GM19324 (cell line): ENCODE results near the gene TBC1D13.
"Not testable (repeated sequence)": the region's sequence is repeated elsewhere in the genome, so short reads cannot be mapped to it uniquely, and the experiment has no call there.

Source experiments
- ATAC-seq: cut with Tn5 transposase; IDR thresholded peaks from one replicate; pipeline ENCODE4 v1.9.1; 2021; ENCODE audit warnings: mild to moderate bottlenecking, moderate library complexity; ENCODE audit not compliant: unreplicated experiment, low FRiP score

The TBC1D13 gene, protein sequence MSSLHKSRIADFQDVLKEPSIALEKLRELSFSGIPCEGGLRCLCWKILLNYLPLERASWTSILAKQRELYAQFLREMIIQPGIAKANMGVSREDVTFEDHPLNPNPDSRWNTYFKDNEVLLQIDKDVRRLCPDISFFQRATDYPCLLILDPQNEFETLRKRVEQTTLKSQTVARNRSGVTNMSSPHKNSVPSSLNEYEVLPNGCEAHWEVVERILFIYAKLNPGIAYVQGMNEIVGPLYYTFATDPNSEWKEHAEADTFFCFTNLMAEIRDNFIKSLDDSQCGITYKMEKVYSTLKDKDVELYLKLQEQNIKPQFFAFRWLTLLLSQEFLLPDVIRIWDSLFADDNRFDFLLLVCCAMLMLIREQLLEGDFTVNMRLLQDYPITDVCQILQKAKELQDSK

DNA sequence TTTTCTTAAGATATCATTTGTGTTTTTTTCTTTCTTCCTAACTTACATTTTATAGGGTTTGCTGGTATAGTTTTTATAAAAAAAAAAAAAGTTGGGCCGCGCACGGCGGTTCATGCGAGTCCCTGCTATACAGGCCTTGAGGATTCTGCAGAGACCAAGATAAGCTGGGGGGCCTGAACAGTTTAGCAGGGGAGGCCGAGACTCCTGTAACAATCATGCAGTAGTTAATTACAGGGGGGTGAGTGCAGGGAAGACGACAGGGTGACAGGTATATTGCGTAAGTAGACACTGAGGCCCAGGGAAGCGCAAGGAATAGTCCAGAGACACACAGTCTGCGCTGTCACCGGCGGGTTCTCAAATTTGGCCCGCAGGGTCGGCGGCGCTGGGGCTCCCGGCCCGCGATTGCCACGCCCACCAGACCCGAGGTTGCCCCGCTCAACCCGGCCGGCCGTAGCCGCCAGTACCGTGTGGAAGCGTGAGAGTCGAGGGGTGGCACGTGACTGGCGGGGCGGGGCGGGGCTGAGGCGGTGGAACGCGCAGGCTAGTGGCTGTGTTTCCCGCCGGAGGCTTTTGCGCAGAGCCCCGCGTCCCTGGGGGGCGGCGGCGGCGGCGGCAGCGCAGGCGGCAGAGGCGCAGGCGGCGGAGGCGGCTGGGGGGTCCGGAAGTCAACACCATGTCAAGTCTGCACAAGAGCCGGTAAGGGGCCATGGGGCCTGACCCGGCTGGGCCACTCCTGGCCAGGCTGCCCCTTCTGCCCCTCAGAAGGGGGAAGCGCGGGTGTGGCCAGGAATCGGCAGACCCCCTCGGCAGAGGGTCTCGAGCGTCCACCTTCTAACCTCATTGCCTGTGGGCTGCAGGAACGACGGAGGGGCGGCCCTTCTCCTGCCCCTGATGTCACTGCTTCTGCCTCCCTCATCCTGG lies at the start of gene TBC1D13:
Gene TBC1D13, plus strand, starts transcription at position 573 of the 921 bp plus-strand sequence. Its CDS starts 101 bp downstream, at position 674.
- peak; percentile 82 for ATAC-seq

DNA sequence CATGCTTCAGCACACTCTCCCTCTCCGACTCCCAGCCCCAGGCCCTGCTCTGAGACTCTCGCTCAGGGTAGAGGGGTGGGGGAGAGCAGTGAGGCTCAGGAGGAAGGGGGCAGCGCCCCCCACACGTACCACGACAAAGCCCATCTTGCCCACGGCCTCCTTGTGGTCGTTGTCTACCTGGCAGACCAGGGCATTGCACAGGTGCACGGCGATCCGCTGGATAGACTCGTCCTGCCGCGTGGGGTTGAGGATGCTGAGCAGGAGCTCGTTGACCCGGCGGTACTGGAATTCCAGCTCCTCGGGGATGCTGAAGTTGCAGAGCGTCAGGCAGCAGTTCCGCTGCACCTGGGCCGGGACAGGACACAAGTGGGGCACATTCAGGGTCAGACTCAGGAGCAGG lies 44.7 kb upstream of the TBC1D13 start:
- no peak for ATAC-seq

DNA sequence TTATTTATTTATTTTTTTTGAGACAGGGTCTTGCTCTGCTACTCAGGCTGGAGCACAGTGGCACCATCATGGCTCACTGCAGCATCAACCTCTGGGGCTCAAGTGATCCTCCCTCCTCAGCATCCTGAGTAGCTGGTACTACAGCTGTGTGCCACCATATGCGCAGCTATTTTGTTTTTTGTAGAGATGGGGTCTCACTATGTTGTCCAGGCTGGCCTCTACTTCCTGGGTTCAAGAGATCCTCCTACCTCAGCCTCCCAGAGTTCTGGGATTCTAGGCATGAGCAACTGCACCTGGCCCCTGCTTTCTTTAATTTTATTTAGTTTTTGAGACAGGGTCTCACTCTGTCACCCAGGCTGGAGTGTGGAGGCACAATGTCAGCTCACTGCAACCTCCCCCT lies 43.6 kb upstream of the TBC1D13 start:
- ATAC-seq: no peak

DNA sequence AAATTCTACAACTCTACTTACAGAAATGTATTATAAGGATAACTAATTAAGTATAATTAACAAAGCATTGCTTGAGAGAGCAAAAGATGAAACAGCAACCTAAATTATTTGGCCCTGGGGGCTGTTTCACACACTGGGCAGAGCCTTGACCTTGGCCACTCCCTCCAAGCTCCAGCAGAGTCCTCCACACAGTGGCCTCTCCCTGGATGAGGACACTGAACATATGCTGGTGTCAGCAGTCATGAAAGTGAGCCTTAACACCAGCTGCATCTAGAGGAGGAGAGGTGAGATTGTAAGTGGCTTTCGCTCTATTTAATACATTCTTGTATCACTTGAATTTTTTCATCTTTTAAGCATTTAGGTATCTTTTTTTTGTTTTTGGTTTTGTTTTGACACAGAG lies 39.8 kb upstream of the TBC1D13 start:
- no peak for ATAC-seq

DNA sequence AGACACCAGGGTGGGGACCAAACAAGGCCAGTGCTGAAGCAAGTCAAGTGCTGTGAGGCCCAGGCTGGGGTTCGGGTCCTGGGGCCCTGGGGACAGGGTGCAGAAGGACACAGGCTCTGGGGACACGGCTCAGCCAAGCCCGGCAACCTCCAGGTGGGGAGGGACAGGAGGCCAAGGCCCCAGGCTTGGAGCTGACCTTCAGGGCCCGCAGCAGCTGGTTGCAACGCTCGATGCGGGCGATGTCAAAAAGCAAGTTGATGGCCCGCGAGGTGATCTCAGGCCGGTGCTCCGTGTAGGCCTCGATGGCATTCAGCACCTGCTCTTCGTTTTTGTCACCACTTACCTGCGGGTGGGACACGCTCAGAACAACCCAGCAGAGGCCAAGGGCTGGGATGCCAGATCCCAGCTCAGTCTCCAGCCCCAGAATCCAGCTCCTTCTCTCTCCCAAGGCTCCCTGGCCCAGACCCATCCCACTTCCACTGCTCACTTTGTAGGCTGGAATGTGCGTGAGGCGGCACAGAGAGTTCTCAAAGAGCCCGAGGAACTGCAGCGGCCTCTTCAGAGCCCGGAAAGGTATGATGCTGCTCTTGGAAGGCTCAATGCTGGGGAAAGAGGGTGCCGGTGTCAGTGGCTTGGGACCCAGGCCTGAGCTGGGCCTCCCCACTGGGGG lies 36.0 kb upstream of the TBC1D13 start:
- no peak for ATAC-seq

DNA sequence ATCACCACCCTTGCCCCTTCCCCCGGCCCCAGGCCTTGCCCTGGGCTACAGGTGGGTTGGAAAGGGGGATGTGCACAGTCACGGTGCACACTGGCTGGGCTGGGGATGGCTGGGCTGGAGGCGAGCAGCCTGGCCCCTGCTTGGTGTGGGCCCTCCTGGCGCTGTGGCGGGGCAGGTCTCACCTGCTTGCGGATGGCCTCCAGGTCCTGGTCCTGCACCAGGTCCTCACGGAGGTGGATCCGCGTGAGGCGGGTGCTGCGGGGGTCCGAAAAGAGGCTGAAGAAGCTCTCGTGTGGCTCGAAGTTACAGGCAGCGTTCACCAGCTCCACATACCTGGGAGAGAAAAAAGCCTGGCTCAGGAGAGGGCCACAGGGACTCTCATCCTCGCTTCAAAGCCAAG lies 33.4 kb upstream of the TBC1D13 start:
- ATAC-seq: no peak

DNA sequence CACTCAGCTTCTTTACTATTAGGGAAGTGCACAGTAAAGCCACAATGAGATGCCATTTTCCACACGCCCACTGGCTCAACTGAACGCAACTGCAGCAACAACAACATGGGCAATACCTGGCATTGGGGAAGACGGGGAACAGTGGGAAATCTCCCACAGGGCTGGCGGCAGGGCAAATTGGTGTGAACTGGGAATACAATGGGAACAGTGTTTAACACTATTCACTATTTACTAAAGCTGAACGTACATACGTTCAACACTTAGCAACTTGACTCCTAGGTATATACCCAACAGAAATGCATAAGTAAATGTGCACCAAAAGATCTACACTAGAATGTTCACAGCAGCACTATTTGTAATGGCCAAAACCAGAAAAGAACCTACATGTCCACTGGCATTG lies 29.5 kb upstream of the TBC1D13 start:
- no peak for ATAC-seq

DNA sequence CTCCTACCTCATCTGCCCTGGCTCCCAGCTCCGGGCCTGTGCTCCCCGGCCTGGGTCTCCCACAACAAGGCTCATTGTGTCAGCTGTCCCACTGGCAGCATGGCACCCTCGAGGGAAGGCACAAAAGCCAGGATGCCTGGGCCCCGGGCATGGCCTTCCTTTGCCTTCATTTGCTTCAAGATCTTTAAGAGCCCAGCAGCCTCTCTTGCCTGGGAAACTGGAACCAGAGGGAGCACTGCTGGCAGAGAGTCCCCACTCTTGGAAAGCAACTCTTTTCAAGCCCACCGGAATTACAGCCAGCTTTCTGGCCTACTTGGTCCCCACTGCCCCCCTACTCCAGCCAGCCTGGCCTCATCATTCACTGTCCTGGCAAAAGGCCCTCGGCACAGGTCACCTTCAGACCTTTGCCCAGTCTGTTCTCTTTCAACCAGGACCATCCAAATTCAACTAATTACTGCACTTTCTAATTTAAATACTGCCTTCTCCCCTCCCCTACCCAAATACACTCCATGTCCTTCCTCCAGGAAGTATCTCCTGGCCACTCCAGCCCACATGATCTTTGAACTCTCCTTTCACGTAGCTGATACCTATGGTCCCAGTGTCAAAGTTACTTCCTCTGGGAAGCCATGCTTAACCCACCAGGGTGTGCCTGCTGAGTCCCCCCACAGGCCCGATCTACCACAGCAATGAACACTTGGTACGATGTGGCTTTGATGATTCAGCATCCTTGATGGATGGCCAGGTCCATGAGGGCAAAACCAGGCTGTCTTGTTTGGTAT lies 24.2 kb upstream of the TBC1D13 start:
- ATAC-seq: no peak

DNA sequence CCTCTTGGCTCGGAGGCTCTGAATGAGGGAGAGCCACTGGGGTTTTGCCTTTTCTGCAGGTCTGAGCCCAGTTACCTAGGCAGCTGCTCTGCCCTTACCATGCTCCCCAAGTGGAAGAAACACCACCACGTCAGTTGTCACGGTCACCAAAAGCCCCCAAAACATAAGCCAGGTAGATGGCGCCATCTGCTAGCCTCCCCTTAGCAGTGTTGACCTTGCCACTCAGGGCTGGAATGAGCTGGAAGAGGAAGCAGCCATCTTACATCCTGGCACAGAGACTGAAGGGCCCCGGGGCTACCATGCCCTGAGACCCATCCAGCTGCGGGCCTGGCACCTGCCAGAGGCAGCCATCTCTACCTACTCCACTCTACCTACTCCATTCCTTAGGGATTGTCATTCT lies 22.7 kb upstream of the TBC1D13 start:
- ATAC-seq: no peak

DNA sequence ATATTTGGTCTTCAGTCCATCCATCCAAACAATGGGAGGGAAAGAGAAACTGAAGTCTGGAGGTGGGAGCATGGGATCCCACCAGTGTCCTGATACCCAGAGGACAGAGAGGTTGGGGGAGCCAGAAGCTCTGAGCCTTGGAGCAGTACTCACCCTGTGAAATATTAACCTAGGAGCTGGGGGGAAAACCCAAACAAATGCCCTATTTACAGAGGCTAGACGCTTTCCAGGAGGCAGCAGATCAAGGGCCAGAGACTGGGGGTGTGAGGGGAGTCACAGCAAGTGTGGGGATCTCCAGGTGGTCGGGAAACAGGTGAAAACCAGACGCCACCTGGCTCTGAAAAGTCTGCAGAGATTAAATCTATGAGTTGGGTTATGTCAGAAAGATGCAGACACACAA lies 21.6 kb upstream of the TBC1D13 start:
- ATAC-seq: no peak

DNA sequence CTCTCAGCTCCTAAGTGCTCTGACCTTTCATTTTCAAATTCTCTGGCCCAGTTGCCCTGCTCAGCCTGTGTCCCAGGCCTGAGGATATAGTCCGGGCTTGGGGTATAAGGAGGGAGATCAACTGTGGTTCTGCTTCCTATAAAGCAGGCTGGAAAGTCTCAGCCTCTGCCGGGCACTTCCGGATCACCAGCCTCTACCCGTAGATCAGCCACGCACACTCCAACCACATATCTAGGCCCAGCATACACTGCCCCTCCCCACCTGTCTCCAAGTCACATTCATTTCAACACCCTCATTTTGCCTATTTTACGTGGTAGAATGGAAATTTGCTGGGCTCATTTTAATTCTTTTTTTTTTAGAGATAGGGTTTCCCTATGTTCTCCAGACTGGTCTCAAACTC lies 18.4 kb upstream of the TBC1D13 start:
- no peak for ATAC-seq

DNA sequence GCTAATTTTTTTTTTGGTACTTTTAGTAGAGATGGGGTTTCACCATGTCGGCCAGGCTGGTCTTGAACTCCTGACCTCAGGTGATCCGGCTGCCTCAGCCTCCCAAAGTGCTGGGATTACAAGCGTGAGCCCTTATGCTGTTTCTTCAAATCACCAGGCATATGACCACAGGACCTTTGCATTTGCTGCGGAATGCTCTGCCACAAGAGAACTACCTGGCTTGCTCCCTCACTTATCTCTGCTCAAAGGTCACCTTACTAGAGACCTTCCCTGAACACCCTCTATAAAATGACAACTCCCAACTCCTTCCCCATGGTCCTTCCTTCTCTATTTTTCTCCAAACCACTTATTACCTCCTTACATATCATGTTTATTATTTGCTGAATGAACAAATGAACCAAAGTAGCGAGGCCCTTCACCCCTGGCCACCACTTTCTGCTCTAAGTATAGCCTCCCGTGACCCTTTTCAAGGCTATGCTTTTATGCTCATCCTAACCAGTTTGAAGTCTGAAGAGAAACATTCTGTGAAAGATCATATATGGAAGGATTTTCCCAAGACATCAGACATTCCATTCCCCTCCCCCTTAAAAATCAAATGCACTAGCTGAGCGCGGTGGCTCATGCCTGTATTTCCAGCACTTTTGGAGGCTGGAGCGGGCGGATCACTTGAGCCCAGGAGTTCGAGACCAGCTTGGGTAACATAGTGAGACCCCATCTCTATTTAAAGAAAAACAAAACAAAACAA lies 16.6 kb upstream of the TBC1D13 start:
- no peak for ATAC-seq

DNA sequence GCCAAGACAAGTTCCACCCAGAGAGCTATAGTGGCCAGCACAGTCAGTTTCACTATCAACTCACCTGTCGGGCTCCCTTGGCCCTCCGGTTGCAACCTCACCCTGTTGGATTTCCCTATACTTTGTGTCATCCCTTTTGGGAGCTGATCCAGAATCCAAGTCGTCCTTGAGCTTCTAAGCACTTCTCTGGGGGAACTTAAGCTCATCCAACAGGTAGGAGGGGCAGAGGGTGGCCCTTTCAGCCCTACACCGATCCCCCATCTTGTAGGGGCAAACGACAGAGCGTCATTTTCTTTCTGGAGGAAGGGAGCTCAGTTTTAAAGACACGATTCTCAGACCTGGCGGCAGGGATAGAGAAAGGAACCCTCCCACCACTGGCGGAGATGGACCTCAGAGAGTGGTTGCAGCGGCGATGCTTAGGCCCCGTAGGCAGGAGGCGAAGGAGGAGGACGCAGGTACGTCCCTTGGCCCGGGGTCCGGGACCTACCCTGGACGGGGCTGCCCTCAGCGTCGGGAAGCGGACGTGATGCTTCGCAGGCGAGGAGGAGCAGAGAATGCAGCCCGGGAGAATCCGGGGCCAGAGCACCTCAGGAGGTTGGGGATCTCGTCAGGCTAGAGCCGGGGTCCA lies 15.8 kb upstream of the TBC1D13 start:
- ATAC-seq: no peak

DNA sequence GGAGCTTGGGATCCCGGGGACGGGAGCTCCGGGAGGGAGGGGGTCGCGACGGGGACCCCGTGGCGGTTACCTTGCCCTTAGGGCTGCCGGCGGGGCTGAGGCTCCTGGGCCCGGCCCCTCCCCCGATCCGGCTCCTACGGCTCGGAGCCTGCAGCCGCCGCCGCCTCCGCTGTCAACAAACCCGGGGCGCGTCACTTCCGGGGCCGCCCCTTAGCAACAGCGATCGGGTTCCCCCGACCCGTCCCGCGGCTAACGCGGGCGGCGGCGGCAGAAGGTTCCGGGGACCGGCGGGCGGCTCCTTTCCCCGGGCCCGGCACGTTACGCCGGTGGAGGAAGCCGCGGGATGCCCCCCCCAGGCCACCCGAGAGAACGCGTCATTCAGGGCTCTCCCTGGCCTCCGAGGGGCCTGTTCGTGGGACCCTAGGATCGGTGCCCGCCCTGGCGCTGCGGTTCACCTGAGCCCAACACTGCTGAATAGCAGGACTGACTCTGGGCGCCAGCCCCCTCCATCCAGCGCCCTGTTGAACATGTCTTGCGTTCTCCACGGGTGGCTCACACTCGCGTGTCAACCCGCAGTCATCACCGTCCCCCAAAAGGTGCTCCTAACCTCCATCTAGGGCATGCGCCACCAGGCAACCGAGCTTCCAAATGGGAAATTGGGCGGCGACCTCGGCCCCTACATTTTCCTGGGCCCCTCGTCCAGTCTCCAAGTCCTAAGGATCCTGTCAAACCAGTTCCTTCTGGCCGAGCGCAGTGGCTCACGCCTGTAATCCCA lies 15.1 kb upstream of the TBC1D13 start, which contains the start of gene ZER1:
Gene ZER1, minus strand, starts transcription at position 183 of the 775 bp plus-strand sequence. CDS start 16,362 bp downstream, outside the sequence.
- ATAC-seq: peak; percentile 91

DNA sequence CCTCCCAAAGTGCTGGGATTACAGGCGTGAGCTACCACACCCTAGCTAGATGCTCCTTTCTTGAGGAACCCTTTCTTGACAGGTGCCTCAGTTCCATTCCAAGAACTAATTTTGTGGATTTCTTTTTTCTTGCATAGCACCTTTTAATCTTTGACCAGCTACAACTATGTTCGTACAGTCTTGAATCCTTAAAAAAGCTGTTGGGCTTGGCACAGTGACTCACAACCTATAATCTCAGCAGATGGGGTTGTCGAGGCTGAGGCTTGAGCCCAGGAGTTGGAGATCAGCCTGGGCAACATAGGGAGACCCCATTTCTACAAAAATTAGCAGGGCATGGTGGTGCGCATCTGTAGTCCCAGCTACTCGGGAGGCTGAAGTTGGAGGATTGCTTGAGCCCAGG lies 14.0 kb upstream of the TBC1D13 start:
- ATAC-seq: no peak

DNA sequence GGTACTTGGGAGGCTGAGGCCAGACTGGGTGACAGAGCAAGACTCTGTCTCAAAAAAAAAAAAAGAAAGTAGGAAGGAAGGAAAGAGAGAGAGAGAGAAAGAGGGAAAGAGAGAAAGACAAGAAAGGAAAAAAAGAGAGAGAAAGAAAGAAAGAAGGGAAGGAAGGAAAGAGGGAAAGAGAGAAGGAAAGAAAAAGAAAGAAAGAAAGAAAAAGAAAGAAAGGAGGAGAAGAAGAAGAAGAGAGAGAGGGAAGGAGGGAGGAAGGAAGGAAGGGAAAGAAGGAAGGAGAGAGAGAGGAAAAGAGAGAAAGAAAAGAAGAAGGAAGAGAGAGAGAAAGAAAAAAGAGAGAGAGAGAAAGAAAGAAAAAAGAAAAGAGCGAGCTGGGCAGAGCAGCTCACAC lies 12.2 kb upstream of the TBC1D13 start:
- no peak for ATAC-seq

DNA sequence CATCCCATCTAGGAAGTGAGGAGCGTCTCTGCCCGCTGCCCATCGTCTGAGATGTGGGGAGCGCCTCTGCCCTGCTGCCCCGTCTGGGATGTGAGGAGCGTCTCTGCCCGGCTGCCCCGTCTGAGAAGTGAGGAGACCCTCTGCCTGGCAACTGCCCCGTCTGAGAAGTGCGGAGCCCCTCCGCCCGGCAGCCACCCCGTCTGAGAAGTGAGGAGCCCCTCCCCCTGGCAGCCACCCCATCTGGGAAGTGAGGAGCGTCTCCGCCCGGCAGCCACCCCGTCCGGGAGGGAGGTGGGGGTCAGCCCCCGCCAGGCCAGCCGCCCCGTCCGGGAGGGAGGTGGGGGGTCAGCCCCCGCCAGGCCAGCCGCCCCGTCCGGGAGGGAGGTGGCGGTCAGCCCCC lies 7.0 kb upstream of the TBC1D13 start:
- not testable (repeated sequence) for ATAC-seq
